Activated B cell treated with CpG ODN at 0.5 μM for 24 hours (primary cell): ENCODE data around the gene PRRT1B. TPM values are rescaled to one million over a fixed set of nuclear protein-coding genes. Genes with fewer than 3 reads are reported as not detected.

Source experiments
- ATAC-seq: fragments of 200-7000 bp; cut with Tn5 transposase; one replicate; pipeline ENCODE4 v1.10.0; 2021; ENCODE audit warnings: low read depth, mild to moderate bottlenecking, moderate library complexity
- CTCF ChIA-PET: fragments of 350-600 bp; sonication (Branson Sonifier 250); formaldehyde crosslinking; loops from one replicate; lab custom pipeline; 2021; ENCODE audit warnings: antibody characterized with exemption; lab: Charles Lee
- POLR2A ChIA-PET: fragments of 350-600 bp; sonication (Branson Sonifier 250); formaldehyde crosslinking; loops from one replicate; lab custom pipeline; 2021; ENCODE audit warnings: antibody characterized with exemption; lab: Charles Lee
- DNase-seq: peaks from one replicate; pipeline ENCODE4 v3.0.0; 2022
- H3K27ac Mint-ChIP-seq: one replicate; pipeline ENCODE4 v1.8.0; 2020; ENCODE audit warnings: mixed read lengths
- H3K27me3 Mint-ChIP-seq: one replicate; pipeline ENCODE4 v1.8.0; 2021; ENCODE audit warnings: mixed read lengths
- H3K36me3 Mint-ChIP-seq: one replicate; pipeline ENCODE4 v1.8.0; 2021; ENCODE audit warnings: low read depth, mixed read lengths
- H3K4me1 Mint-ChIP-seq: one replicate; pipeline ENCODE4 v1.8.0; 2021; ENCODE audit warnings: mixed read lengths
- H3K4me3 Mint-ChIP-seq: one replicate; pipeline ENCODE4 v1.8.0; 2020; ENCODE audit warnings: mild to moderate bottlenecking, mixed read lengths
- H3K9me3 Mint-ChIP-seq: one replicate; pipeline ENCODE4 v1.8.0; 2020; ENCODE audit warnings: mixed read lengths
- intact Hi-C: fragments of 100-400 bp; cut with micrococcal nuclease; formaldehyde crosslinking; loops from one replicate; pipeline ENCODE4 v1.15.1; 2024
- total RNA-seq: library from RNA; stranded (reverse); gene quantifications from 2 replicates; pipeline ENCODE4 v1.2.3, GENCODE V29; 2022
- TF ChIP-seq, protein P1 (sequence below): fragments of 200-600 bp; IDR thresholded peaks from one replicate; pipeline ENCODE4 v1.8.0; 2022; ENCODE audit warnings: antibody characterized with exemption, mild to moderate bottlenecking

The PRRT1B gene
- total RNA-seq, 1 donor from 2014 or later = not detected

- intact Hi-C loops = loop anchor here (1.0 to 2.0 kb wide), 5 partner anchors 39 to 155 kb away; partner anchors contain the start of genes POMT1 and RAPGEF1
- Mint-ChIP-seq H3K27me3 (no peaks in the 10 kb centered on the region), H3K27ac (peak overlapping the region; percentile 51), H3K36me3 (peaks cover 93% of the 10 kb centered on the region), H3K4me3 (no peak overlapping the region), H3K9me3 (no peaks in the 10 kb centered on the region), H3K4me1 (peaks cover 28% of the 10 kb centered on the region)
- TF ChIP-seq, protein P1, sequence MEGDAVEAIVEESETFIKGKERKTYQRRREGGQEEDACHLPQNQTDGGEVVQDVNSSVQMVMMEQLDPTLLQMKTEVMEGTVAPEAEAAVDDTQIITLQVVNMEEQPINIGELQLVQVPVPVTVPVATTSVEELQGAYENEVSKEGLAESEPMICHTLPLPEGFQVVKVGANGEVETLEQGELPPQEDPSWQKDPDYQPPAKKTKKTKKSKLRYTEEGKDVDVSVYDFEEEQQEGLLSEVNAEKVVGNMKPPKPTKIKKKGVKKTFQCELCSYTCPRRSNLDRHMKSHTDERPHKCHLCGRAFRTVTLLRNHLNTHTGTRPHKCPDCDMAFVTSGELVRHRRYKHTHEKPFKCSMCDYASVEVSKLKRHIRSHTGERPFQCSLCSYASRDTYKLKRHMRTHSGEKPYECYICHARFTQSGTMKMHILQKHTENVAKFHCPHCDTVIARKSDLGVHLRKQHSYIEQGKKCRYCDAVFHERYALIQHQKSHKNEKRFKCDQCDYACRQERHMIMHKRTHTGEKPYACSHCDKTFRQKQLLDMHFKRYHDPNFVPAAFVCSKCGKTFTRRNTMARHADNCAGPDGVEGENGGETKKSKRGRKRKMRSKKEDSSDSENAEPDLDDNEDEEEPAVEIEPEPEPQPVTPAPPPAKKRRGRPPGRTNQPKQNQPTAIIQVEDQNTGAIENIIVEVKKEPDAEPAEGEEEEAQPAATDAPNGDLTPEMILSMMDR = no peak
- CTCF ChIA-PET = interaction anchor here (0.6 to 2.6 kb wide), 23 partner anchors 8 to 243 kb away, joined by 3 to 42 read pairs (median 4); partner anchors contain the start of gene RAPGEF1
- DNase-seq (no peak), ATAC-seq (no peak)
- POLR2A ChIA-PET = interaction anchor here (0.5 to 1.5 kb wide), 12 partner anchors 30 to 412 kb away, joined by 3 to 7 read pairs (median 4); partner anchors contain the start of gene RAPGEF1
Observed at GRCh38 chr9:131591845-131592208, 46.5 kb downstream of the PRRT1B start.

DNA sequence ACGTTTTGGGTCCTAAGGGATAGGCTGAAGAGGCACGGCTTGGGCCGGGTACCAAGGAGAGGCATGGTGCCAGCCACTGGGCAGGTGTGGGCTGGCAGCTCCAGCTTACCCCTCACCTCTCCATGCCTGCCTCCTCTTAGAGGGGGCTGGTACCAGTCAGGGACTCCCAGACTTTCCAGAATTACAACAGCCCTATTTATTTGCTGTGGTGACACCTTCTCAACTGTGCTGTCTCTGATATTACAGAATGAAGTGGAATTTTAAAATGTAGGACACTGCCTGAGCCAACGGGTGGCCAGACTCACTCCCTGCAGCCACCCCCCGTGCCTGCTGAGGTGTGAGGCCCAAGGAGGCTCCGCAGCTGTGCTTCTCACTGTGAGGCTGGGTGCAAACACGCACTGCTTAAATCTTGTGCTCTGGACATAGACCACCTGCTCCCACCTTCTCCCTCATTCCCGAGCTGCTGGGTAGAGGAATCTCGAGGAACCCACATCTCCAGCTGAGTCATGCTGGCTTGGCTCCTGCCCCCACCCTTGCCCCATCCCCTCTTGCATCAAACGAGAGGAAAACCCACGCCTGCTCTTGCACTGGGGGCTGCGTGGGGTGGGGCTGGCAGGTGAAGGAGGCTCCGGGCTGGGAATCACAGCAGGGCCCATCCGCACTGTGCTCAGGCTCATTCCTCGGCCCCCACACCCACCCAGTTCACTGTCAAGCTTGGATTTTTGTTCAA, 47.9 kb downstream of the PRRT1B start:
- peaks cover 93% of the 10 kb centered on the region for H3K36me3 Mint-ChIP-seq
- H3K9me3 Mint-ChIP-seq = no peaks in the 10 kb centered on the region
- ATAC-seq (no peak), DNase-seq (no peak)
- no peaks in the 10 kb centered on the region for H3K27me3 Mint-ChIP-seq
- TF ChIP-seq, protein P1 = no peak
- POLR2A ChIA-PET = interaction anchor here (0.6 to 1.1 kb wide), 3 partner anchors 145 to 337 kb away, joined by 3 read pairs; partner anchors contain the start of gene RAPGEF1
- H3K4me1 Mint-ChIP-seq = peaks cover 20% of the 10 kb centered on the region
- CTCF ChIA-PET = interaction anchor here (0.6 to 2.6 kb wide), 3 partner anchors 84 to 151 kb away, joined by 3 to 42 read pairs (median 8); no protein-coding TSS in a partner anchor
- intact Hi-C loops = no loop called here
- peak overlapping the region; percentile 25 for H3K27ac Mint-ChIP-seq
- H3K4me3 Mint-ChIP-seq = no peak overlapping the region

GRCh38 chr9:131593936-131594665, 48.8 kb downstream of the PRRT1B start:
- Mint-ChIP-seq H3K4me1 (peaks cover 20% of the 10 kb centered on the region), H3K4me3 (no peak overlapping the region), H3K27me3 (no peaks in the 10 kb centered on the region), H3K27ac (no peak overlapping the region), H3K36me3 (peaks cover 92% of the 10 kb centered on the region), H3K9me3 (no peaks in the 10 kb centered on the region)
- DNase-seq = no peak
- POLR2A ChIA-PET = interaction anchor here (1.1 to 1.2 kb wide), 2 partner anchors 146 to 149 kb away, joined by 3 read pairs; partner anchors contain the start of gene RAPGEF1
- CTCF ChIA-PET = interaction anchor here (1.2 kb wide), 1 partner anchor 161 kb away, joined by 3 read pairs; no protein-coding TSS in a partner anchor
- intact Hi-C loops = no loop called here
- TF ChIP-seq, protein P1 = no peak
- ATAC-seq = no peak

GRCh38 chr9:131594906-131595665, 49.8 kb downstream of the PRRT1B start:
- Mint-ChIP-seq H3K27ac (peak overlapping the region; percentile 61), H3K4me1 (peaks cover 20% of the 10 kb centered on the region), H3K4me3 (no peak overlapping the region), H3K9me3 (no peaks in the 10 kb centered on the region), H3K27me3 (no peaks in the 10 kb centered on the region), H3K36me3 (peaks cover 90% of the 10 kb centered on the region)
- ATAC-seq (no peak), DNase-seq (no peak)
- ChIA-PET POLR2A (interaction anchor here (1.1 to 1.2 kb wide), 2 partner anchors 145 to 148 kb away, joined by 3 read pairs; partner anchors contain the start of gene RAPGEF1), CTCF (interaction anchor here (1.2 kb wide), 1 partner anchor 160 kb away, joined by 3 read pairs; no protein-coding TSS in a partner anchor)
- TF ChIP-seq, protein P1 = no peak
- intact Hi-C loops = no loop called here
